Thymus (tissue), 11 donors: ENCODE data around the gene SLC26A4. TPM values are rescaled to one million over a fixed set of nuclear protein-coding genes. Genes with fewer than 3 reads are reported as not detected.

Experiments used
- DNase-seq, 9 donors: peaks; one replicate each; pipeline ENCODE4 v3.0.0-alpha.2; 2013; ENCODE audit warnings: low spot score in 9 of 9, low read depth in 6 of 9, missing footprints in 1 of 9
- H3K27ac ChIP-seq, 2 donors: one replicate each; pipeline ENCODE4 v1.5.1; 2013; ENCODE audit warnings: control low read depth in 1 of 2, low read depth in 1 of 2, low read length in 1 of 2, mild to moderate bottlenecking in 1 of 2, moderate library complexity in 1 of 2
- H3K27me3 ChIP-seq, 2 donors: one replicate each; pipeline ENCODE4 v1.5.1; 2013; ENCODE audit warnings: low read length in 1 of 2; ENCODE audit not compliant: control insufficient read depth in 2 of 2, insufficient read depth in 1 of 2
- H3K36me3 ChIP-seq, 2 donors: one replicate each; pipeline ENCODE4 v1.5.1; 2013; ENCODE audit warnings: low read length in 1 of 2, mild to moderate bottlenecking in 1 of 2, moderate library complexity in 1 of 2; ENCODE audit not compliant: control insufficient read depth in 2 of 2, insufficient read depth in 2 of 2
- H3K4me1 ChIP-seq, 2 donors: one replicate each; pipeline ENCODE4 v1.5.1; 2013; ENCODE audit warnings: low read length in 2 of 2; ENCODE audit not compliant: control insufficient read depth in 2 of 2, insufficient read depth in 2 of 2
- H3K4me3 ChIP-seq, 2 donors: one replicate each; pipeline ENCODE4 v1.5.1; 2013; ENCODE audit warnings: low read length in 2 of 2, control low read depth in 1 of 2, mild to moderate bottlenecking in 1 of 2
- H3K9me3 ChIP-seq, 2 donors: one replicate each; pipeline ENCODE4 v1.5.1; 2013; ENCODE audit warnings: low read length in 1 of 2, mild to moderate bottlenecking in 1 of 2; ENCODE audit not compliant: control insufficient read depth in 2 of 2, insufficient read depth in 1 of 2
- WGBS: extraction: QIAGEN DNeasy Blood & Tissue Kit; methylation state at CpG from one replicate; pipeline ENCODE4 v1.1.7; 2013; 5-methylcytosine and 5-hydroxymethylcytosine counted together
- polyA plus RNA-seq: library from polyadenylated mRNA; stranded (reverse); fragments of 200-250 nt; gene quantifications from one replicate; pipeline ENCODE4 v1.2.3, GENCODE V29; 2013
- total RNA-seq: library from RNA; stranded (reverse); fragments of 120-200 nt; gene quantifications from one replicate; pipeline ENCODE4 v1.2.4, GENCODE V29; 2013
- donor health status: healthy.

The SLC26A4 gene
- total and polyA plus RNA-seq, 2 donors, result 0.14 to 0.39 TPM

DNA sequence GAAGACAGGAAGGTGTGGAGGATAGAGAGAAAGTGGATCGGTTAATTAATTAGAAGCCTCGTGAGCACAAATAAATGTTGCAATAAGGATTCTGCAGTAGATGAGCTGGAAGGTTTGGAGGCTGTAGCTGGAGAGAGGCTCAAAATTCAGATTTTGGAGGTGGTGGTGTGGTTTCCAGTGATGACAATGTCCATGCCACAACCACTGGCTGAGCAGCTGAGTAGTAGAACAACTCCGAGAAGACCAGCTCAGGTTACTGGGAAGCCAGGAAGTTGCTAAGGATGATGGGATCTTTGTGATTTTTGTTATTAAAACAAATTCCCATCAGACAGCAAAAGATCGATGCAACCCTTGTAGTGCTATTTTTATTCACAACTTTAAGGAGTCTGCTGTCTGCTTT lies 7.7 kb downstream of the SLC26A4 start:
- Histone ChIP-seq H3K9me3 (no peaks in the 10 kb centered on the region), H3K36me3 (no peaks in the 10 kb centered on the region), H3K27ac (no peak overlapping the region), H3K4me1 (no peaks in the 10 kb centered on the region), H3K4me3 (no peak overlapping the region), H3K27me3 (peaks cover 2 to 16% of the 10 kb centered on the region in 2 donors)
- DNase-seq, result no peak
- WGBS, result 96% methylated on average over 4 of the region's 4 CpGs

DNA sequence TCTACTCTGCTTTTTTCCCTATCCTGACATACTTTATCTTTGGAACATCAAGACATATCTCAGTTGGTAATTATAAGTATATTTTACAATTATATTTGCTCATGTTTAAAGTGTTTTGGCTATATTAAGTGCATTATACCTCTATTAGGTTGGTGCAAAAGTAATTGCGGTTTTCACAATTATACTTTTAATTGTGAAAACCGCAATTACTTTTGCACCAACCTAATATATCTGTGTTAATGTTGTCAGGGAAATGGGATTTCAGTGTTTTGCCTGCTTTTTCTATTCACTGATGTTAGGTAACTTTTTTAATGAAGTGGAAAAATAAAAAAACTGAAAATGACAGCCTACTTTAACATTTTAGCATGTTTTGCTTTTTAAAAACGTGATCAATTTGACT lies 11.6 kb downstream of the SLC26A4 start:
- Histone ChIP-seq H3K27ac (no peak overlapping the region), H3K36me3 (no peaks in the 10 kb centered on the region), H3K4me1 (no peaks in the 10 kb centered on the region), H3K27me3 (no peaks in the 10 kb centered on the region), H3K9me3 (no peaks in the 10 kb centered on the region), H3K4me3 (no peak overlapping the region)
- DNase-seq, result no peak
- 98% methylated on average over 3 of the region's 3 CpGs for WGBS

DNA sequence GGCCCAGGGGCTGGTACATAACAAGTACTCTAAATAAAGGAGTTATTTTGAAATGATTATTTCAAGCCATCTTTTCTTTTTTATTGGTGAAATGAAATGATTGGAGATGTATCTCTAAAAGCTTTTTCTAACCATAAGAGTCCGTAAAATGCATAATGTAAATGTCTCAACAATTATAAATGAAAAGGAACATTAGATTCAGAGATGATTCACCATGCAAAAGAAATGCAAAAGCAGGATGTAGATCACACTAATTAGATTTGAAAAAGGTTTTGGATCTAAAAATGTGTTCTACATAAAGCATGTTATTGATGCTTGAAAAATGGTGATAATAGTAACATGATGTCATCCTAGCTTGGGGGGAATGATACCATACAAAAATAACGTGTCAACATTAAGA lies 15.6 kb downstream of the SLC26A4 start:
- 94% methylated on average over 2 of the region's 2 CpGs for WGBS
- Histone ChIP-seq H3K9me3 (no peaks in the 10 kb centered on the region), H3K27ac (no peak overlapping the region), H3K4me1 (no peaks in the 10 kb centered on the region), H3K36me3 (no peaks in the 10 kb centered on the region), H3K27me3 (no peaks in the 10 kb centered on the region), H3K4me3 (no peak overlapping the region)
- DNase-seq, result no peak

DNA sequence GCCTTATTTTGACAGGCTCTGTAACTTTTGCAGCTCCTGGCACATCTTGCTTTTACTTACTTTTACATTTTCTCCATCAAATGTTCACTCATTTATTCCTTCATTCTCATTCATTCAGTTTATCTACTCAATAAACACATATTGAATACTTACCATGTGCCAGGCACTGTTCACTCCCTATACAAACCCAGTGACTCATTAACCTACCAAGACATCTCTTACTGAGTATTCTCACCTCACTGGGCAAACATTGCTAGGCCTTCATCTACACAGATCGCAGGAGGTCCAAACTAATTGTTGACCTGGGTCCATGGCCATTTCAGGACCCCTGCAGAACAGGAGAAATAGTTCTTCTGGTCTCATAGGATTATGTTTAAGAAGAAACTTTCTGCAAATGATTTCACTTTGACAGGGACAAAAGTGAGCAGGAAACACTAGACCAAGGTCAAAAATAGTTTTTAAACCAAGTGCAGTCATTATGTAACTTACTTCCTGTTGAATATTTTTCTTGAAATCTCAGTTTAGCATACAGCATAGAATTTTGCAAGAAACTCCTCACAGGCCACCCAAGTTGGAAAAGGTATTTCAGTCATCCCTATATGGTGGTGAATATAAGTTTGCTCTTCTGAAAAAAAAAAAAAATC lies 17.6 kb downstream of the SLC26A4 start:
- no peak for DNase-seq
- 95% methylated on average over 1 of the region's 1 CpG for WGBS
- H3K36me3 ChIP-seq, result no peaks in the 10 kb centered on the region
- H3K27ac ChIP-seq, result no peak overlapping the region
- H3K4me1 ChIP-seq, result no peaks in the 10 kb centered on the region
- no peak overlapping the region for H3K4me3 ChIP-seq
- no peaks in the 10 kb centered on the region for H3K27me3 ChIP-seq
- H3K9me3 ChIP-seq, result no peaks in the 10 kb centered on the region

DNA sequence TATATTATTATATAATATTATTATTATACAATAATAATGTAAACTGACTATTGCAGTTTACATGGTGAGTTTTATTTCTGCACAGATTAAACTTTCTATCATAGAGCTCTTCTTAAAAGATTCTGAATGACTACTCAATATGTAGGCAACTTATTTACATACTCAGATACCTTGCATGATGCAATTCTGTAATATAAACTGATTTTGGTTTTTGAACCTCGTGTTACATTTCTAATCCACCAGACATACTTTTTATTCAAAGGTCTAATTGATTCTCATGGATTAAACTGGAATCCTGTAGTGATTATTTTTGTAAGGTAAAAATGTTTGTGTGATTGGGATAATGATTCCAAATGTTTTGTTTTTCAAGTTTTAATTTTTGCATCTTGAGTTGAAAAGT lies 19.9 kb downstream of the SLC26A4 start:
- Histone ChIP-seq H3K27ac (no peak overlapping the region), H3K4me3 (no peak overlapping the region), H3K27me3 (no peaks in the 10 kb centered on the region), H3K9me3 (no peaks in the 10 kb centered on the region), H3K36me3 (no peaks in the 10 kb centered on the region), H3K4me1 (peaks cover 0 to 5% of the 10 kb centered on the region in 2 donors)
- DNase-seq, result no peak
- 94% methylated on average over 1 of the region's 1 CpG for WGBS

DNA sequence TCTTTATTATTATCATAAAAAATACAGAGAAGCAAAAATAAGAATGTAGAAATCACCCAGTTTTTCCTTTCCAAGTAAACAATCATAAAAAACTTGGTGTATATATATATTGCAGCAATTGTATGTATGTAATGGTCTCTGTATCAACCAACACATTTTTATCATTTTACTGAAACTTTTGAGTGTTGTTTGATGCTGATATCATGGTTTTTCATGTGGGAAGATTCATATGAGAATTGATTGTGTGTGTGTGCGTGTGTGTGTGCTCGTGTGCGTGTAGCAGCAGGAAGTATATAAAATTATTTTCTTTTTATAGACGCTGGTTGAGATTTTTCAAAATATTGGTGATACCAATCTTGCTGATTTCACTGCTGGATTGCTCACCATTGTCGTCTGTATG lies 22.3 kb downstream of the SLC26A4 start:
- Histone ChIP-seq H3K9me3 (no peaks in the 10 kb centered on the region), H3K27ac (no peak overlapping the region), H3K36me3 (no peaks in the 10 kb centered on the region), H3K27me3 (no peaks in the 10 kb centered on the region), H3K4me1 (peaks cover 0 to 11% of the 10 kb centered on the region in 2 donors), H3K4me3 (no peak overlapping the region)
- 95% methylated on average over 5 of the region's 5 CpGs for WGBS
- DNase-seq, result no peak

DNA sequence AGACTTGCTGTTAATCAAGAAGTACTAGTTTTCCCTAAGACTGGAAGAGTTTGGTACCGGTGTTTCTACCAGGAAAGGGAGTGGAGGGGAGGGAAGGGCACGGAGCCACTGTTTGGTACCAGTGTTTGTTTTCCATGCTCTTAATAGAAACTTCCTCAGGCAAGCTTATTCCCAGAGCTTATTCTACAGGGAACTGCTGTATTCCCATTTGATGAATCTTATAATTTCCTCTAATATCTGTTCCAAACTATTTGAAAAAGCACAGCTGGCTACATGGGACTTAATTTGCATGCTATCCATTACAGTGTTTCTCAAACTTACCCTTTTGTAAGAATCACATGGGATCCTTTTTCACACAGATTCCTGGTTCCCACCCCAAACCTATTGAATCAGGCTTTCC lies 23.7 kb downstream of the SLC26A4 start:
- no peak for DNase-seq
- Histone ChIP-seq H3K4me3 (no peak overlapping the region), H3K27me3 (no peaks in the 10 kb centered on the region), H3K27ac (peak overlapping the region in 1 of 2 donors; percentile 31), H3K4me1 (peaks cover 0 to 11% of the 10 kb centered on the region in 2 donors), H3K9me3 (no peaks in the 10 kb centered on the region), H3K36me3 (no peaks in the 10 kb centered on the region)
- 94% methylated on average over 2 of the region's 2 CpGs for WGBS

DNA sequence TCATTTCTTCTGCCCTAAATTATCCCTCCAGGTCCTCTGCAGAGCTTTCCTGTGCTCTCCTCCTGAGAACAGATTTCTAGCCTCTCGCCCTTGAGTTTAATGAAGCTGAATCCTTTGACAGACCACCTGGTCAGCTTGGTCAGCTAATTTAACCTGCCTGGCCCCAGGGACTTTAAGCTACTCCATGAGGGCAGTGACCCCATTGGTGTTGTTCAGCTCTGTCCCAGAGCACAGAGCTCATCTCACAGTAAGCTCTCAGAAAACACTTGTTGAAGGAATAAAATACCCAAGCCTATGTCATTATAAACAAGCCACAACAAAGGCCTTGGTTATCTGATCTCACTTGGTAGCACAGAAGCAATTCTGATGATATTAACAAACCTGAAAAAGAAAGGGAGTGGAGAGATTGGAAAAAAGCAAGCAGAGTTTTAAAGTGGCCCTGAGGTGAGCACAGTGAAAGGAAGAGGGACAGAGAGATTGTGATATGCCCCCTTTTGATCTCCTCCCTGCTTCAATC lies 24.4 kb downstream of the SLC26A4 start:
- WGBS, result 97% methylated on average over 1 of the region's 1 CpG
- DNase-seq, result peak in 1 of 9 donors; percentile 34
- Histone ChIP-seq H3K4me3 (no peak overlapping the region), H3K36me3 (no peaks in the 10 kb centered on the region), H3K27me3 (no peaks in the 10 kb centered on the region), H3K4me1 (peaks cover 0 to 11% of the 10 kb centered on the region in 2 donors), H3K27ac (peak overlapping the region in 1 of 2 donors; percentile 23), H3K9me3 (no peaks in the 10 kb centered on the region)

DNA sequence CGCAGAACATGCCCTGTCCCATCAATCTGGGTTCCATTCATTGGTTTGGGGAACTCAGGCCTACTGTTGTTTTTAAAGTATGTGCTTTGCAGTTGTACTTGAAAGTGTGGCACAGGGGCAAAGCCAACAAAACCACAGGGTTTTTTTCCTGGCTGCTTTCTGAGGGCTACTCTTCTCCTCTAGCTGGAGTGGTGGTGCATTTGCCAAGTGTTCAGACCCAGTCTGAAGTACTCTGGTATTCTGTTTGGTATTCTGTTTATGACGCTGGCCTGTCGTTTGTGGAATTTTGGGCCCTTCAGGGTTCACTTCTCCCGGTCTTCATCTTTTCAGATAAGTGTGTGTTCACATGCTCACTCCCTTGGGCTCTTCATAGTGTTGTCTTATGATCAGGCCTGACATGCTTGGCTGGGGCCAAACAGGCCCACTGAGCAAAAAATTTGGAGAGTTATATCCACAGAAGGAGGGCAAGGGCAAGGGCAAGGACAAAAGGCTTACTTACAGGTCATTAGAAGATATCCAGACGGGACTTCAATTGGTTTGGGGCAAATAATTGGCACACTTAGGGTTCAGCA lies 26.3 kb downstream of the SLC26A4 start:
- Histone ChIP-seq H3K4me1 (peaks cover 0 to 11% of the 10 kb centered on the region in 2 donors), H3K9me3 (no peaks in the 10 kb centered on the region), H3K27ac (no peak overlapping the region), H3K4me3 (no peak overlapping the region), H3K27me3 (no peaks in the 10 kb centered on the region), H3K36me3 (no peaks in the 10 kb centered on the region)
- DNase-seq, result no peak
- WGBS, result 97% methylated on average over 5 of the region's 5 CpGs
